Activated naive CD8-positive, alpha-beta T cell (primary cell): ENCODE results near the gene KMT2E.
"Not testable (repeated sequence)": the region's sequence is repeated elsewhere in the genome, so short reads cannot be mapped to it uniquely, and the experiment has no call there.

Experiments used
- H3K27ac Mint-ChIP-seq: one replicate; pipeline ENCODE4 v1.8.0; 2021; ENCODE audit warnings: mixed read lengths
- H3K27me3 Mint-ChIP-seq: one replicate; pipeline ENCODE4 v1.8.0; 2021; ENCODE audit warnings: mixed read lengths
- H3K36me3 Mint-ChIP-seq: one replicate; pipeline ENCODE4 v1.8.0; 2021; ENCODE audit warnings: mixed read lengths
- H3K4me1 Mint-ChIP-seq: one replicate; pipeline ENCODE4 v1.8.0; 2021; ENCODE audit warnings: low read depth, mixed read lengths
- H3K4me3 Mint-ChIP-seq: one replicate; pipeline ENCODE4 v1.8.0; 2021; ENCODE audit warnings: mild to moderate bottlenecking, mixed read lengths
- H3K9me3 Mint-ChIP-seq: one replicate; pipeline ENCODE4 v1.8.0; 2021; ENCODE audit warnings: low read depth, mixed read lengths

KMT2E gene

GRCh38 chr7:104993217-104993862, 20.7 kb upstream of the KMT2E start:
- H3K27me3 Mint-ChIP-seq = no peaks in the 10 kb centered on the region
- H3K9me3 Mint-ChIP-seq = no peaks in the 10 kb centered on the region
- peaks cover 57% of the 10 kb centered on the region for H3K4me1 Mint-ChIP-seq
- peaks cover 11% of the 10 kb centered on the region for H3K36me3 Mint-ChIP-seq
- H3K27ac Mint-ChIP-seq = peak overlapping the region; percentile 77
- no peak overlapping the region for H3K4me3 Mint-ChIP-seq

GRCh38 chr7:104998040-104998752, 15.8 kb upstream of the KMT2E start:
- Mint-ChIP-seq H3K27ac (peak overlapping the region; percentile 41), H3K4me3 (peak overlapping the region; percentile 24), H3K36me3 (peaks cover 16% of the 10 kb centered on the region)

GRCh38 chr7:105000200-105000599, 13.8 kb upstream of the KMT2E start:
- Mint-ChIP-seq H3K4me3 (peak overlapping the region; percentile 21), H3K27ac (peak overlapping the region; percentile 59), H3K9me3 (no peaks in the 10 kb centered on the region), H3K36me3 (peaks cover 9% of the 10 kb centered on the region), H3K4me1 (peaks cover 94% of the 10 kb centered on the region), H3K27me3 (no peaks in the 10 kb centered on the region)

More at GRCh38 chr7:104998040-104998752, 15.8 kb upstream of the KMT2E start:
- no peaks in the 10 kb centered on the region for H3K27me3 Mint-ChIP-seq
- peaks cover 94% of the 10 kb centered on the region for H3K4me1 Mint-ChIP-seq
- no peaks in the 10 kb centered on the region for H3K9me3 Mint-ChIP-seq

- peaks cover 9% of the 10 kb centered on the region for H3K36me3 Mint-ChIP-seq
- peaks cover 89% of the 10 kb centered on the region for H3K4me1 Mint-ChIP-seq
- no peaks in the 10 kb centered on the region for H3K9me3 Mint-ChIP-seq
- peak overlapping the region; percentile 59 for H3K27ac Mint-ChIP-seq
- H3K27me3 Mint-ChIP-seq = no peaks in the 10 kb centered on the region
- H3K4me3 Mint-ChIP-seq = peak overlapping the region; percentile 32
Measured at GRCh38 chr7:105000927-105001336, 13.1 kb upstream of the KMT2E start.

GRCh38 chr7:105001652-105002184, 12.3 kb upstream of the KMT2E start:
- Mint-ChIP-seq H3K36me3 (peaks cover 8% of the 10 kb centered on the region), H3K4me3 (no peak overlapping the region)

GRCh38 chr7:105003275-105003674, 10.7 kb upstream of the KMT2E start:
- peaks cover 94% of the 10 kb centered on the region for H3K4me1 Mint-ChIP-seq
- H3K9me3 Mint-ChIP-seq = no peaks in the 10 kb centered on the region
- peak overlapping the region; percentile 86 for H3K27ac Mint-ChIP-seq
- H3K4me3 Mint-ChIP-seq = peak overlapping the region; percentile 71
- peaks cover 10% of the 10 kb centered on the region for H3K36me3 Mint-ChIP-seq
- H3K27me3 Mint-ChIP-seq = no peaks in the 10 kb centered on the region

More at GRCh38 chr7:105001652-105002184, 12.3 kb upstream of the KMT2E start:
- no peaks in the 10 kb centered on the region for H3K27me3 Mint-ChIP-seq
- H3K4me1 Mint-ChIP-seq = peaks cover 89% of the 10 kb centered on the region
- peak overlapping the region; percentile 59 for H3K27ac Mint-ChIP-seq
- H3K9me3 Mint-ChIP-seq = no peaks in the 10 kb centered on the region

GRCh38 chr7:105003872-105004510, 10.0 kb upstream of the KMT2E start:
- H3K4me1 Mint-ChIP-seq = peaks cover 94% of the 10 kb centered on the region
- no peaks in the 10 kb centered on the region for H3K27me3 Mint-ChIP-seq

GRCh38 chr7:105005006-105005405, 9.0 kb upstream of the KMT2E start:
- Mint-ChIP-seq H3K27ac (peak overlapping the region; percentile 41), H3K4me1 (peaks cover 90% of the 10 kb centered on the region), H3K4me3 (peak overlapping the region; percentile 6)
- H3K9me3 Mint-ChIP-seq, H3K36me3 Mint-ChIP-seq, H3K27me3 Mint-ChIP-seq: not testable (repeated sequence)

More at GRCh38 chr7:105003872-105004510, 10.0 kb upstream of the KMT2E start:
- H3K27ac Mint-ChIP-seq = peak overlapping the region; percentile 82
- peaks cover 7% of the 10 kb centered on the region for H3K36me3 Mint-ChIP-seq
- peak overlapping the region; percentile 62 for H3K4me3 Mint-ChIP-seq
- H3K9me3 Mint-ChIP-seq = no peaks in the 10 kb centered on the region

- not testable (repeated sequence) for H3K27me3 Mint-ChIP-seq, H3K9me3 Mint-ChIP-seq, H3K36me3 Mint-ChIP-seq
- peak overlapping the region; percentile 6 for H3K4me3 Mint-ChIP-seq
- peaks cover 90% of the 10 kb centered on the region for H3K4me1 Mint-ChIP-seq
- peak overlapping the region; percentile 41 for H3K27ac Mint-ChIP-seq
Measured at GRCh38 chr7:105005486-105005885, 8.5 kb upstream of the KMT2E start.

GRCh38 chr7:105006367-105007136, 7.5 kb upstream of the KMT2E start:
- H3K9me3 Mint-ChIP-seq = no peaks in the 10 kb centered on the region
- peak overlapping the region; percentile 50 for H3K4me3 Mint-ChIP-seq
- H3K27ac Mint-ChIP-seq = peak overlapping the region; percentile 78
- H3K27me3 Mint-ChIP-seq = no peaks in the 10 kb centered on the region
- peaks cover 86% of the 10 kb centered on the region for H3K4me1 Mint-ChIP-seq
- H3K36me3 Mint-ChIP-seq = peaks cover 11% of the 10 kb centered on the region

- Mint-ChIP-seq H3K9me3 (no peaks in the 10 kb centered on the region), H3K4me3 (peak overlapping the region; percentile 44), H3K36me3 (peaks cover 11% of the 10 kb centered on the region), H3K27ac (peak overlapping the region; percentile 78), H3K4me1 (peaks cover 78% of the 10 kb centered on the region), H3K27me3 (no peaks in the 10 kb centered on the region)
Measured at GRCh38 chr7:105007298-105007697, 6.7 kb upstream of the KMT2E start.

GRCh38 chr7:105009667-105010503, 4.1 kb upstream of the KMT2E start:
- Mint-ChIP-seq H3K27ac (peak overlapping the region; percentile 100), H3K27me3 (no peaks in the 10 kb centered on the region), H3K4me1 (peaks cover 52% of the 10 kb centered on the region), H3K9me3 (no peaks in the 10 kb centered on the region), H3K36me3 (peaks cover 11% of the 10 kb centered on the region), H3K4me3 (peak overlapping the region; percentile 99)

GRCh38 chr7:105010504-105011130, 3.4 kb upstream of the KMT2E start:
- Mint-ChIP-seq H3K36me3 (peaks cover 11% of the 10 kb centered on the region), H3K4me1 (peaks cover 46% of the 10 kb centered on the region), H3K27me3 (no peaks in the 10 kb centered on the region), H3K4me3 (peak overlapping the region; percentile 99), H3K27ac (peak overlapping the region; percentile 100), H3K9me3 (no peaks in the 10 kb centered on the region)
